HG03432 (cell line): ENCODE measurements around the gene HNRNPU.

Experiments used
- ATAC-seq: cut with Tn5 transposase; IDR thresholded peaks from one replicate; pipeline ENCODE4 v1.9.1; 2021; ENCODE audit warnings: mild to moderate bottlenecking, moderate library complexity; ENCODE audit not compliant: unreplicated experiment

HNRNPU gene

GRCh38 chr1:244810221-244810620, 54.1 kb downstream of the HNRNPU start:
- ATAC-seq, result no peak

- no peak for ATAC-seq
These were observed 57.2 kb downstream of the HNRNPU start for GRCh38 chr1:244807138-244807537.

- no peak for ATAC-seq
These were observed 59.5 kb downstream of the HNRNPU start for GRCh38 chr1:244804841-244805240.

GRCh38 chr1:244802556-244803239, 61.6 kb downstream of the HNRNPU start:
- ATAC-seq, result no peak

GRCh38 chr1:244802041-244802440, 62.3 kb downstream of the HNRNPU start:
- ATAC-seq, result no peak

GRCh38 chr1:244801246-244801645, 63.1 kb downstream of the HNRNPU start:
- peak; percentile 86 for ATAC-seq

- peak; percentile 10 for ATAC-seq
These were observed 63.5 kb downstream of the HNRNPU start for GRCh38 chr1:244800821-244801220.
